NCI-H1105 (cell line): Measurements from ENCODE around the gene STBD1.
"Not testable (repeated sequence)": the region's sequence is repeated elsewhere in the genome, so short reads cannot be mapped to it uniquely, and the experiment has no call there.

Source experiments
- DNase-seq: peaks from one replicate; lab custom pipeline; 2025; lab: John Stamatoyannopoulos, UW

Gene STBD1

GRCh38 chr4:76325072-76325471, 18.5 kb downstream of the STBD1 start:
- no peak for DNase-seq

- DNase-seq = no peak
Measured at GRCh38 chr4:76326515-76326914, 20.0 kb downstream of the STBD1 start.

GRCh38 chr4:76334885-76335284, 28.4 kb downstream of the STBD1 start:
- no peak for DNase-seq

GRCh38 chr4:76339364-76339763, 32.8 kb downstream of the STBD1 start:
- DNase-seq = no peak

DNA sequence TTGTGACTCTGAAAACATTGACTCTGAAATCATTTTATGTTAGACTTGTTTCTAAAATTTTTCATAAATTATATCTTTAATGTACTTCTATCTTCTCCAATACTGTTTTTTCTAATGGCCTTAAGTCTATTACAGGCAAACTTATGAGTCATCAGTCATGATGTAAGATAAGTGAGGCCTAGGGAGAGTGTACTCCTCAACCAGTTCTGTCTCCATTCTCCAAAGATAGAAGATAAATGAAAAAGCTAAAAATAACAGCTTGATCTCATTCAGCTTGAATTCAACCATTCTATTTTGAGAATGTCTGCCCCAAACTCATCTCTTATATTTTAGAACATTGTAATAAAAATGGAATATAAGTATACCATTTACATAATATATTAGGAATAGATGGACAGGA, 34.5 kb downstream of the STBD1 start:
- DNase-seq = no peak

GRCh38 chr4:76342191-76342590, 35.7 kb downstream of the STBD1 start:
- DNase-seq = no peak

DNA sequence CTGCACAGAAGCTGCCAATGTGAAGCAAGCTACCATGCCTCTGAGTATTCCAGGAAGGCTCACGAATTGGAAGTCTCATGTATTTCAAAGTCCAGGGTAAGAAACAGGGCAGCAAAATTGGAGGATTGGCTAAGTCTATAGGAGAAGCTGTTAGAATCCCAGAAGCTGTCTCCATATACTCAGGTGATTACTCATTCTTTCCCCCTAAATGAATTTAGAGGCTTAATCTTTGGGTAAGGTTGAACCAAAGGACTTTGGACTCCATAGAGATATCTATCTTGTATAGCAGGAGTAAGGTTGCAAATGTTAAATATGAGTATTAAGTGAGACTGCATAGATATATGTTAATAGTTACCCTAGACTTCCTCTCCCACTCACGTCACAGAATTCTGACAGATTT, 36.3 kb downstream of the STBD1 start:
- no peak for DNase-seq

DNA sequence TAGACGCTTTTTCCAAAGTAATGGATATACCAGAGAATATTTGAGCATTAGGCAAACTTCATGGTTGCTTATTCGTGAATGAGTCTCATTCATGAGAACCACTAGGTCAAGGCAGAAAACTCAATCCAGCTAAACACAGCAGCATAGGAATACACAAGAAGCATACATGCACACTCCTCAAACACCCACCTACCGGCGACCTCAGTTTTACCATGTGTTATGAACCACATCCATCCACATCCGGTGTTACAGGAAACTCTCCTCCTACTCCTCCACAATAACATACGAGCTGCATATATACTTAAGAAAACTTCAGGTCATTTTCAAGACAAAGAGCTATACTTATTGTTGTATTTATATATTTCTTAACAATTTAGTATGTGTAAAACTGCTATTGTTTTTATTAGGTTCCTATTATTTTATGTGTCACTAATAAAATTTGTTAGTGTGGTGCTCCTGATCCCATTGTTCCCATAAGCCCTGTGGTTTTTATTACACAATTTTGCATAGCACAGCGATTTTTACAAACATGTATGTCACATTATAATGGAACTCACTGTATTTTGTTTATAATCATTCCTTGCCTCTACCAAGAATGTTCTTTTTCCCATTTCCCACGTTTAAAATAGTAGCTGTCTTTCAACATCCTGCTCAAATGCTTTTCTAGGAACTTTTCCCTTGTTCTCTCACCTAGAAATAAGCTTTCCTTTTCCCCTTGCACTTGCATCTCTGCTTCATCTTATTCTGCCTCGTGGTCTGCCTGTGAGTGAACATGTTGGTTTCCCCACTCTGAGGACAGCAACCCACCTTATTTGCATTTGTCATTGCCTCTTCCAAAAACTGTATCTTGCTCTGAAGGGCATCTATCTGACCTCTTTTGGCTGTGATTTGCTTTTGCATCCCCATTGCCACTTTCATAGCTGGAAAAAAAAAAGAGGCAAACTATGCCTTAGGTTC, 48.3 kb downstream of the STBD1 start:
- no peak for DNase-seq

- no peak for DNase-seq
Measured at GRCh38 chr4:76357981-76358380, 51.4 kb downstream of the STBD1 start.

- DNase-seq = not testable (repeated sequence)
Measured at GRCh38 chr4:76359881-76360466, 53.4 kb downstream of the STBD1 start.
